ENCODE measurements around the gene FGF3. TPM values are rescaled to one million over a fixed set of nuclear protein-coding genes. Genes with fewer than 3 reads are reported as not detected.
"Not testable (repeated sequence)": the region's sequence is repeated elsewhere in the genome, so short reads cannot be mapped to it uniquely, and the experiment has no call there.

The FGF3 gene
- total RNA-seq, 1 donor from 2014 or later = not detected

- intact Hi-C loops (cut with micrococcal nuclease) = no loop called here
Measured at GRCh38 chr11:69774354-69775162, 44.7 kb downstream of the FGF3 start.

GRCh38 chr11:69773626-69774353 lies 45.4 kb downstream of the FGF3 start:
- intact Hi-C loops (cut with micrococcal nuclease) = no loop called here

- intact Hi-C loops (cut with micrococcal nuclease) = no loop called here
Measured at GRCh38 chr11:69771466-69771865, 47.8 kb downstream of the FGF3 start.

GRCh38 chr11:69770540-69770939 lies 48.7 kb downstream of the FGF3 start:
- intact Hi-C loops (cut with micrococcal nuclease) = no loop called here

- intact Hi-C loops (cut with micrococcal nuclease) = no loop called here
Measured at GRCh38 chr11:69765498-69765995, 53.7 kb downstream of the FGF3 start.

- intact Hi-C loops (cut with micrococcal nuclease) = not testable (repeated sequence)
Measured at GRCh38 chr11:69764918-69765317, 54.3 kb downstream of the FGF3 start.

- intact Hi-C loops (cut with micrococcal nuclease) = no loop called here
Measured at GRCh38 chr11:69760319-69760718, 58.9 kb downstream of the FGF3 start.

Other genes starting within 250 kb of the FGF3 start
- 0.16 and 0.43 TPM in 2 replicates for gene CCND1, start 178.3 kb downstream of the FGF3 start, total RNA-seq
- 27.6 and 27.8 TPM in 2 replicates for gene LTO1, start 144.1 kb downstream of the FGF3 start, total RNA-seq
- gene FGF19, start 115.4 kb downstream of the FGF3 start, total RNA-seq = not detected in 2 replicates
- not detected in 2 replicates for gene FGF4, start 44.1 kb downstream of the FGF3 start, total RNA-seq

All from T-helper 2 cell treated with Interferon-gamma antibody and Interleukin-4, amounts not matched to agents 100 ng/mL and 5 ng/mL, for 36 hours (primary cell).